Measurements from ENCODE around the gene MRI1.

DNA sequence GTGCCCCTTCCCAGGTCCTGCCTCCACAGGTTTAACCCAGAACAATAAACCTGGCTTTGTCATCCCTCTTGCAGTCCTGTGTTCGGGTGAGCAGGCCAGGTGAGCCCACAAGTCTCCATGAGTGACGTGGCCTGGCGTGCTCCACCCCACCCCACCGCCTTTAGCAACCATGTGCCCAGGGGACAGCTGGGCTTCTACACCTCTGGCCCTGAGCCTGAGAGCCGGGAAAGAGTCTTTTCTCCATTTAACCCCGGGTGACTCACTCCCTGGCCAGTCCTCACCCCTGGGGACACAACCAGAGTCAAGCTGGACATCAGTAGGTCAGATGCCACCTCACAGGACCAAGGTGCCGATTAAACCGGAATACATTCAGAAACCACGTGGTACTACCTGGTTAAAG is 14.1 kb downstream of the MRI1 start:
- no peak for TF ChIP-seq FOXM1 (IDR thresholded peaks at IDR 0.05; ENCODE audit: borderline replicate concordance, low read depth)
- no peak for TF ChIP-seq NFIC (IDR thresholded peaks at IDR 0.05)
- TF ChIP-seq, protein P1, sequence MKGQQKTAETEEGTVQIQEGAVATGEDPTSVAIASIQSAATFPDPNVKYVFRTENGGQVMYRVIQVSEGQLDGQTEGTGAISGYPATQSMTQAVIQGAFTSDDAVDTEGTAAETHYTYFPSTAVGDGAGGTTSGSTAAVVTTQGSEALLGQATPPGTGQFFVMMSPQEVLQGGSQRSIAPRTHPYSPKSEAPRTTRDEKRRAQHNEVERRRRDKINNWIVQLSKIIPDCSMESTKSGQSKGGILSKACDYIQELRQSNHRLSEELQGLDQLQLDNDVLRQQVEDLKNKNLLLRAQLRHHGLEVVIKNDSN (IDR thresholded peaks at IDR 0.05) = no peak
- TF ChIP-seq, protein P2, sequence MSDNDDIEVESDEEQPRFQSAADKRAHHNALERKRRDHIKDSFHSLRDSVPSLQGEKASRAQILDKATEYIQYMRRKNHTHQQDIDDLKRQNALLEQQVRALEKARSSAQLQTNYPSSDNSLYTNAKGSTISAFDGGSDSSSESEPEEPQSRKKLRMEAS (IDR thresholded peaks at IDR 0.05) = no peak
- no peak for TF ChIP-seq CEBPB (IDR thresholded peaks at IDR 0.05)
- no peak for TF ChIP-seq EP300 (IDR thresholded peaks at IDR 0.05; ENCODE audit: borderline replicate concordance)
- no peak for TF ChIP-seq YY1 (IDR thresholded peaks at IDR 0.05; ENCODE audit: low read depth)

All from Ishikawa (cell line).